Activated CD4-positive, alpha-beta T cell treated with anti-CD3 and anti-CD28 coated beads, Interleukin-2, amount 50 U/mL, for 16 hours (primary cell): ENCODE measurements around the gene ELAVL1.
A peak's percentile ranks its signal among the peaks of the same experiment; 100 is the strongest.
"Not testable (repeated sequence)": the region's sequence is repeated elsewhere in the genome, so short reads cannot be mapped to it uniquely, and the experiment has no call there.

Experiments
- DNase-seq: peaks from one replicate; pipeline ENCODE4 v3.0.0-alpha.2; 2020

ELAVL1 gene

DNA sequence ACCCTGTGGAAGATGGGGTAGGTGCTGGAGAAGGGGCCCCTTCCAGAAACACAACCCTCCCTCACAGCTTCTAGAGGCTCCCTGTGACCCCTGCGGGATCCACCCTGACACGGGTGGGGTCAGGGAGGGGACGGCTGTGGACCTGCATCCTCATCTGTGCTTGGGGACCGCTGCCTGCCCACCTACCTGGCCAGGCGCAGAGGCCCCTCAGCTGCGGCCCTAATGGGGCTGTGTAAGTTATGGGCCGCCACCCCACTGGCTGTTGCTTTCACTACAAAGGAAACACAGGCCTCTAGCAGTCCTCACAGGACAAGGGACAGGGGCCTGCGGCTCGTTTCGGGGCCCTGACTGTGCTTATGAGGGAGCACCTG, 72.5 kb downstream of the ELAVL1 start:
- no peak for DNase-seq

GRCh38 chr19:7932276-7932929, 73.0 kb downstream of the ELAVL1 start:
- no peak for DNase-seq

DNA sequence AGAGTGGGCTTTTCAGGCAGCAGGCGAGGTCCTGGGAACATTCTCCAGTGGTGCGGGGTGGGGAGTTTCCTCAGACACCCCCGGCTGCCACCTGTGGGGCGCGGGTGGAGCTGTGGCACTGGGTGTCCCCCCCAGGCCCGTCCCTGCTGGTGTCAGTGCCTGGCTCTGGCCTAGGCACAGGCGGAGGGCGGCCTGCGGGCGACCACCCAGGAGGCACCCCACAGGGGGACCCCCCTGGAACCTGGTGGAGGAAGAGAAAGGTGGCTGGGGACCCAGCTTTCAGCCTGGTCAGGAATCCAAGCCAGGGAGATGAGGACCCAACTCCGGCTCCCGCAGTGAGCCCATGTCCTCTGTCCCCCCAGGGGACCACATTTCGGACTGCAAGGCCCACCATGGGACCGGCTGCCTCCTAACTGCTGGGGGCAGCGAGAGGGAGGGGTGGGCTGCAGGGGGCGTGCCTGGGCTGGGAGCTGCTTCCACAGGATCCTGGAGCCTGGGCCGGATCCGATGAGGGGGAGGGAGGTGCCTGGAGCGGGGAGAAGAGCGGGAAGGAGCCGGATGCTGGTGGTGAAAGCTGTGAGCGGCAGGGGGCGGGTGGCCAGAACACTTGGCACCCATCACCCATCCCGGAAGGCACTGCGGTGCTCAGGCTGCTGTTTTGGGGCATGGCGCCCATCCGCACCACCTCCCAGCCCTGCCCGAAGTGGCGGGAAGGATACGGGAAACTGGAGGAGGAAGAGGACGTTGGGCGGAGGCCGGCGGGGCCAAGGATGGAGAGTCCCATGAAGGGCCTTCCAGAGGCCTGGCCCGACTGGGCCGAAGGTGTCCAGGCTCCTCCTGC, 74.0 kb downstream of the ELAVL1 start:
- DNase-seq, result no peak

GRCh38 chr19:7930765-7931164, 74.7 kb downstream of the ELAVL1 start:
- DNase-seq, result no peak

- DNase-seq, result not testable (repeated sequence)
These were observed 75.4 kb downstream of the ELAVL1 start for GRCh38 chr19:7930030-7930429.

GRCh38 chr19:7928741-7929701, 76.4 kb downstream of the ELAVL1 start:
- DNase-seq, result peak; percentile 54

GRCh38 chr19:7928334-7928706, 77.1 kb downstream of the ELAVL1 start:
- no peak for DNase-seq

- no peak for DNase-seq
These were observed 77.7 kb downstream of the ELAVL1 start for GRCh38 chr19:7927605-7928333.

DNA sequence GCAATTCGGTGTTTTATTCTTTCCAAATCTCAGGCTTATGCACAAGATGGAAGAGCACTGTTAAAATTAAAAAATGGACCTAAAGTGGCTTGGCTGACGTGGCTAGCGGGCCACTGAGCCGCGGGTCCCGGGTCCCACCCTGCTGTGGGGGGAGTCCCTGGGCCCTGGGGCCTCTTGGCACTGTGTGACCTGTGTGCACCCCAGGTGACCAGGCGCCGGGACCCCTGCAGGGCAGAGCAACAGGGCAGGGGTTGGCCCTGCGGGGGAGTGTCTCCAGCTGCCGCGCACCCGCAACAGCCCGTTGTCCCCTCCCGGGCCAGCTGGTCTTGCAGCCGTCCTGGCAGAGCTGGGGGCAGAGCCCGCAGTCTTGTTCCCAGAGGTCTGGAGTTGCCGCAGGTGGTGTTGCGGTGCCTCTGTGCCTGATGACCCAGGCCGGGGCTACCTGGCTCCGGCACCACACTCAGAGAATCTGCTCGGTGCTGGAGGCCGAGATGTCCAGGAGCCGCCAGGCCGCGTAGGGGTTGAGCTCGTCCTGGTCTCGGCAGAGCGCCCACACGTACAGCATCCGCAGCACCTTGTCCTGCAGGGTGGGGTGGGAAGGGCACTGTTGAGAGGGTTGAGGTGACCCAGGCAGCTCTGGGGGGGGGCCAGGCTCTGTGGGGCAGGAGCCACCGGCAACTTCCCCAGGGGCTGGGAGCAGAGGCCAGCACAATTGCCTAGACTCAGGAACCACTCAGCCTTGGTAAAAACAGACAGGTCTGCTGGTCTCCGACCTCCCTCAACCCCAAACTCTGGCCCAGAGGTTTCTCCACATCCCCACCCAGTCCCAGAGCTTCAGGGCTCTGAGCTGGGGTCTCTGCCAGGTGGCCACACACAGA, 78.5 kb downstream of the ELAVL1 start:
- DNase-seq, result no peak

GRCh38 chr19:7926021-7926726, 79.3 kb downstream of the ELAVL1 start, which contains the start of gene CTXN1:
CTXN1 (minus strand) TSS chr19:7926135; CDS start chr19:7925538, 597 bp downstream.
- peak; percentile 76 for DNase-seq

GRCh38 chr19:7925171-7925851, 80.1 kb downstream of the ELAVL1 start:
- peak; percentile 81 for DNase-seq

GRCh38 chr19:7924651-7925170, 80.7 kb downstream of the ELAVL1 start:
- no peak for DNase-seq

DNA sequence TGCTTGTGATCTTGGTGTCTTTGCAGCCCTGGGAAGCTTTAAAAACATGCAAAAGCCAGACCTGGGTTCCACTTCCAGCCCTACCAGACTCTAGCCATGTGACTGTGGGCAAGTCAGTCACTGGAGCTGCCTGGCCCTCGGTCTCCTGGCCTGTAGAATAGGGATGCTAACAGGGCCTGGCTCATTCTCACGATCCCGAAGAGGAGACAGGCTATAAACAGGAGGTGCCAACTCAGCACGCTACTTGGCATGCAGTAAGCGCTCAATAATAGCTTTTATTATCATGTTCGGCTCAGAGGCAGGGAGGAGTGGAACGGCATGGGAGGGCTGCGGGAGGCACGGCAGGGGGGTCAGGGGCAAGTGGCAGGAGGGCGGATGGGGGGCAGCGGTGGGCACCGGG, 81.2 kb downstream of the ELAVL1 start:
- DNase-seq, result no peak

DNA sequence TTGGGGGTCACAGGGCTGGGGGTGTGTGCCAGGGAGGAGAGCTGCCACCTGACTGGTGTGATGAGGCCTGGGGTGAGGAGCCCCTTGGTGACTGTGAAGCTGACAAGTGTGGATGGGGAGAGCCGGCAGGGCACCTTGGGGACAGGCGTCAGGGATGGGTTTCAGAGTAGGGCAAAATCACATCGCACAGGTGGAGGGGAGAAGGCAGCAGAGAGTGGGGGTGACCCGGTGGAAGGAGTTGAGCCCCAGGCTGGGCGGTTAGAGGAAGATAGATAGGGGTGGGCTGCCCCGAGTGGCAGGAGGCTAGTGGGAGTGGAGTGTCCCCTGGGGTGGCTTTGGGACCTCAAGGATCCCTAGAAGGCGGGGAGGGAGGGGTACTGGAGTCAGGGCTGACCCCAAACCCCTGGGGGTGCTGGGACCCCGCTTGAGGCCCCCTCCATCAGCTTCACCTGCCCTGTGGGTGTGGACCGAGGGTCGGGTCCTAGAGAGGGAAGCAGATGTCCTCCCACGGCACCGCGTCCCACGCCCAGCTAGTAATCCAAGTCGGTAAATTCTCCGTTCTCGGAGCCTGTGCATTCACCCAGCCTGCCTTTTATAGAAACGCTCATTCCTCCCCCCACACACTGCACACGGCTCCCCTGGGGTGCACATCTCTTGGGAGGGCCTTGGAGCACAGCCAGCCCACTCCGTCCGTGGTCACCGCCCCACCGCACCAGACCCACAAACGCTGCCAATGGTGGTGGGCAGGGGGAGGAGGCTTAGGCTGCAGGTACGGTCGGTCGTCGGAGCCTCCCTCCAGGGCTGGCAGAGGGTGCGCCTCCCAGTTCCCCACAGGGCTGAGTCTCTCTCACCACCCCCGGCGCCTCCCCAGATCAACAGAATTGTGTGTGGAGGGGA, 81.9 kb downstream of the ELAVL1 start:
- DNase-seq, result no peak

GRCh38 chr19:7922836-7923195, 82.6 kb downstream of the ELAVL1 start:
- no peak for DNase-seq

DNA sequence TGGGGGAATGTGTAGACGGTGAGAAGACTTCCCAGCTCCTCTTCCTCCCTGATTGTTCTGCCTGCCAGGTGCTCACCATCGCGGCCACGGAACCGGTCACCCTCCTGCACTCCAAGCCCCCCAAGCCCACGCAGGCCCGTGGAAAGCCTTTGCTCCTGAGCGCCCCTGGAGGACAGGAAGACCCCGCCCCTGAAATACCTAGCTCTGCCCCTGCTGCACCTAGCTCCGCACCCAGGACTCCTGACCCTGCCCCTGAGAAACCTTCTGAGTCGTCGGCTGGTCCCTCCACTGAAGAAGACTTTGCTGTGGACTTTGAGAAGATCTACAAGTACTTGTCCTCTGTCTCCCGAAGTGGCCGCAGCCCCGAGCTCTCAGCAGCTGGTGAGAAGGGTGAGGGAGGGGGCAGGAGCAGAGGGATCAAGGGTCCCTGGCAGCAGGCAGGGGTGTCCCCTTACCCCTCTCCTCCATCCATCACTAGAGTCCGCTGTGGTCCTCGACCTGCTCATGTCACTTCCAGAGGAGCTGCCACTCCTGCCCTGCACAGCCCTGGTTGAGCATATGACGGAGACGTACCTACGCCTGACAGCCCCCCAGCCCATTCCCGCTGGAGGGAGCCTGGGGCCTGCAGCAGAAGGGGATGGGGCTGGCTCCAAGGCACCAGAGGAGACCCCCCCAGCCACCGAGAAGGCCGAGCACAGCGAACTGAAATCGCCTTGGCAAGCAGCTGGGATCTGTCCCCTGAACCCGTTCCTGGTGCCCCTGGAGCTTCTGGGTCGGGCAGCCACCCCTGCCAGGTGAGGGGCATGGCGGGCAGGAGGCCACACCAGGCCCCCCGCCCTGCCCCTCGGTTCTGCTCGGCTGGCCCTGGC, 83.2 kb downstream of the ELAVL1 start:
- DNase-seq, result no peak

- no peak for DNase-seq
These were observed 84.0 kb downstream of the ELAVL1 start for GRCh38 chr19:7921302-7921966.
